Gastrocnemius medialis (tissue), 4 donors: ENCODE measurements around the gene MFRP.

Source experiments
- CTCF ChIP-seq, 5 experiments: fragments of 450-650 bp in 3 of 5; fragments of 200-600 bp in 2 of 5; sonication (generic) in 2 of 5; IDR thresholded peaks in 4 of 5; conservative IDR thresholded peaks in 1 of 5; 1 replicate in 4 of 5; 2 replicates in 1 of 5; pipeline ENCODE4 v1.5.1; 2016 to 2019; ENCODE audit warnings: antibody characterized with exemption in 5 of 5, mild to moderate bottlenecking in 3 of 5, moderate library complexity in 3 of 5
- POLR2A ChIP-seq, 2 donors: fragments of 450-650 bp; IDR thresholded peaks; one replicate each; pipeline ENCODE4 v1.6.1; 2017; ENCODE audit warnings: antibody characterized with exemption in 2 of 2, mild to moderate bottlenecking in 2 of 2, moderate library complexity in 2 of 2

GRCh38 chr11:119307219-119307618 is 39.3 kb downstream of the MFRP start:
- TF ChIP-seq CTCF (IDR thresholded peaks at IDR 0.05 in 4 of 5, conservative IDR thresholded peaks at IDR 0.05 in 1 of 5) (peak in 1 of 5 experiments; percentile 19), POLR2A (IDR thresholded peaks at IDR 0.05) (no peak)
